ENCODE data around the gene MR1. TPM values are rescaled to one million over a fixed set of nuclear protein-coding genes. Genes with fewer than 3 reads are reported as not detected.

The MR1 gene
- total and polyA plus RNA-seq, 9 of the 15 experiments (the other 6 are each of a cell fraction or from before 2014, with no cell fraction given): 9.7 to 21.7 (median 15.6) TPM

GRCh38 chr1:181033128-181033798 is 520 bp upstream of the MR1 start (continued):
- TF ChIP-seq ZNF311 (CRISPR knock-in tag; IDR thresholded peaks at IDR 0.05) (0 out of 2 replicates have a peak, but pooled peaks have one; percentile 67), SMARCA5 (IDR thresholded peaks at IDR 0.05) (peak; percentile 22; the same call in 1 of the 2 replicates), CAMTA2 (CRISPR knock-in tag; conservative IDR thresholded peaks at IDR 0.05) (no peak), MTA1 (IDR thresholded peaks at IDR 0.05; ENCODE audit: borderline replicate concordance) (0 out of 2 replicates have a peak, but pooled peaks have one; percentile 32), ZNF263 (CRISPR knock-in tag; IDR thresholded peaks at IDR 0.05; ENCODE audit: borderline replicate concordance) (peak; percentile 20; the same call in 1 of the 2 replicates), JUN (IDR thresholded peaks at IDR 0.05; ENCODE audit: borderline replicate concordance, low read depth, low read length) (0 out of 2 replicates have a peak, but pooled peaks have one; percentile 26), JUN (CRISPR knock-in tag; IDR thresholded peaks at IDR 0.05; ENCODE audit: borderline replicate concordance) (no peak), ZNF592 (IDR thresholded peaks at IDR 0.05) (peak; percentile 95; the same call in 1 of the 2 replicates), RAD51 (IDR thresholded peaks at IDR 0.05; ENCODE audit: borderline replicate concordance, low read depth) (0 out of 2 replicates have a peak, but pooled peaks have one; percentile 31), ETV5 (CRISPR knock-in tag; IDR thresholded peaks at IDR 0.05; ENCODE audit: low read depth) (0 out of 2 replicates have a peak, but pooled peaks have one; percentile 44), USF1 (CRISPR knock-in tag; IDR thresholded peaks at IDR 0.05) (peak; percentile 58)
- TF ChIP-seq, protein P1, sequence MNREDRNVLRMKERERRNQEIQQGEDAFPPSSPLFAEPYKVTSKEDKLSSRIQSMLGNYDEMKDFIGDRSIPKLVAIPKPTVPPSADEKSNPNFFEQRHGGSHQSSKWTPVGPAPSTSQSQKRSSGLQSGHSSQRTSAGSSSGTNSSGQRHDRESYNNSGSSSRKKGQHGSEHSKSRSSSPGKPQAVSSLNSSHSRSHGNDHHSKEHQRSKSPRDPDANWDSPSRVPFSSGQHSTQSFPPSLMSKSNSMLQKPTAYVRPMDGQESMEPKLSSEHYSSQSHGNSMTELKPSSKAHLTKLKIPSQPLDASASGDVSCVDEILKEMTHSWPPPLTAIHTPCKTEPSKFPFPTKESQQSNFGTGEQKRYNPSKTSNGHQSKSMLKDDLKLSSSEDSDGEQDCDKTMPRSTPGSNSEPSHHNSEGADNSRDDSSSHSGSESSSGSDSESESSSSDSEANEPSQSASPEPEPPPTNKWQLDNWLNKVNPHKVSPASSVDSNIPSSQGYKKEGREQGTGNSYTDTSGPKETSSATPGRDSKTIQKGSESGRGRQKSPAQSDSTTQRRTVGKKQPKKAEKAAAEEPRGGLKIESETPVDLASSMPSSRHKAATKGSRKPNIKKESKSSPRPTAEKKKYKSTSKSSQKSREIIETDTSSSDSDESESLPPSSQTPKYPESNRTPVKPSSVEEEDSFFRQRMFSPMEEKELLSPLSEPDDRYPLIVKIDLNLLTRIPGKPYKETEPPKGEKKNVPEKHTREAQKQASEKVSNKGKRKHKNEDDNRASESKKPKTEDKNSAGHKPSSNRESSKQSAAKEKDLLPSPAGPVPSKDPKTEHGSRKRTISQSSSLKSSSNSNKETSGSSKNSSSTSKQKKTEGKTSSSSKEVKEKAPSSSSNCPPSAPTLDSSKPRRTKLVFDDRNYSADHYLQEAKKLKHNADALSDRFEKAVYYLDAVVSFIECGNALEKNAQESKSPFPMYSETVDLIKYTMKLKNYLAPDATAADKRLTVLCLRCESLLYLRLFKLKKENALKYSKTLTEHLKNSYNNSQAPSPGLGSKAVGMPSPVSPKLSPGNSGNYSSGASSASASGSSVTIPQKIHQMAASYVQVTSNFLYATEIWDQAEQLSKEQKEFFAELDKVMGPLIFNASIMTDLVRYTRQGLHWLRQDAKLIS (CRISPR knock-in tag; IDR thresholded peaks at IDR 0.05): no peak
- TF ChIP-seq, protein P2, sequence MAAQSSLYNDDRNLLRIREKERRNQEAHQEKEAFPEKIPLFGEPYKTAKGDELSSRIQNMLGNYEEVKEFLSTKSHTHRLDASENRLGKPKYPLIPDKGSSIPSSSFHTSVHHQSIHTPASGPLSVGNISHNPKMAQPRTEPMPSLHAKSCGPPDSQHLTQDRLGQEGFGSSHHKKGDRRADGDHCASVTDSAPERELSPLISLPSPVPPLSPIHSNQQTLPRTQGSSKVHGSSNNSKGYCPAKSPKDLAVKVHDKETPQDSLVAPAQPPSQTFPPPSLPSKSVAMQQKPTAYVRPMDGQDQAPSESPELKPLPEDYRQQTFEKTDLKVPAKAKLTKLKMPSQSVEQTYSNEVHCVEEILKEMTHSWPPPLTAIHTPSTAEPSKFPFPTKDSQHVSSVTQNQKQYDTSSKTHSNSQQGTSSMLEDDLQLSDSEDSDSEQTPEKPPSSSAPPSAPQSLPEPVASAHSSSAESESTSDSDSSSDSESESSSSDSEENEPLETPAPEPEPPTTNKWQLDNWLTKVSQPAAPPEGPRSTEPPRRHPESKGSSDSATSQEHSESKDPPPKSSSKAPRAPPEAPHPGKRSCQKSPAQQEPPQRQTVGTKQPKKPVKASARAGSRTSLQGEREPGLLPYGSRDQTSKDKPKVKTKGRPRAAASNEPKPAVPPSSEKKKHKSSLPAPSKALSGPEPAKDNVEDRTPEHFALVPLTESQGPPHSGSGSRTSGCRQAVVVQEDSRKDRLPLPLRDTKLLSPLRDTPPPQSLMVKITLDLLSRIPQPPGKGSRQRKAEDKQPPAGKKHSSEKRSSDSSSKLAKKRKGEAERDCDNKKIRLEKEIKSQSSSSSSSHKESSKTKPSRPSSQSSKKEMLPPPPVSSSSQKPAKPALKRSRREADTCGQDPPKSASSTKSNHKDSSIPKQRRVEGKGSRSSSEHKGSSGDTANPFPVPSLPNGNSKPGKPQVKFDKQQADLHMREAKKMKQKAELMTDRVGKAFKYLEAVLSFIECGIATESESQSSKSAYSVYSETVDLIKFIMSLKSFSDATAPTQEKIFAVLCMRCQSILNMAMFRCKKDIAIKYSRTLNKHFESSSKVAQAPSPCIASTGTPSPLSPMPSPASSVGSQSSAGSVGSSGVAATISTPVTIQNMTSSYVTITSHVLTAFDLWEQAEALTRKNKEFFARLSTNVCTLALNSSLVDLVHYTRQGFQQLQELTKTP (IDR thresholded peaks at IDR 0.05; ENCODE audit: low read depth in 1 of 2, partially characterized antibody in 2 of 2): peak; percentile 40 to 72
